AG09319 (cell line): ENCODE measurements around the gene TEK.

Experiments used
- DNase-seq: peaks from one replicate; pipeline ENCODE4 v3.0.0-alpha.2; 2010; ENCODE audit warnings: low read depth; ENCODE audit errors: extremely low read depth
- CTCF ChIP-seq: IDR thresholded peaks from 2 replicates; pipeline ENCODE4 v1.5.1; 2011; ENCODE audit warnings: low read depth, mild to moderate bottlenecking, inconsistent platforms, low read length, moderate library complexity

TEK gene

GRCh38 chr9:27198190-27198589 lies 89.2 kb downstream of the TEK start:
- no peak for TF ChIP-seq CTCF
- DNase-seq = no peak

- TF ChIP-seq CTCF = no peak
- no peak for DNase-seq
Measured at GRCh38 chr9:27202056-27202455, 93.0 kb downstream of the TEK start.

- DNase-seq = no peak
- TF ChIP-seq CTCF = no peak
Measured at GRCh38 chr9:27203783-27204182, 94.8 kb downstream of the TEK start.

GRCh38 chr9:27204578-27204977 lies 95.6 kb downstream of the TEK start:
- DNase-seq = no peak
- TF ChIP-seq CTCF = no peak

- no peak for TF ChIP-seq CTCF
- DNase-seq = no peak
Measured at GRCh38 chr9:27205198-27205597, 96.2 kb downstream of the TEK start.

- no peak for DNase-seq
- no peak for TF ChIP-seq CTCF
Measured at GRCh38 chr9:27206041-27206440, 97.0 kb downstream of the TEK start.

- DNase-seq = no peak
- no peak for TF ChIP-seq CTCF
Measured at GRCh38 chr9:27209034-27209433, 100.0 kb downstream of the TEK start.
